ENCODE results near the gene ANAPC15. TPM values are rescaled to one million over a fixed set of nuclear protein-coding genes. Genes with fewer than 3 reads are reported as not detected.
"Not testable (repeated sequence)": the region's sequence is repeated elsewhere in the genome, so short reads cannot be mapped to it uniquely, and the experiment has no call there.

ANAPC15 gene
- total RNA-seq, 1 experiment from 2014 or later = 75.4 TPM

DNA sequence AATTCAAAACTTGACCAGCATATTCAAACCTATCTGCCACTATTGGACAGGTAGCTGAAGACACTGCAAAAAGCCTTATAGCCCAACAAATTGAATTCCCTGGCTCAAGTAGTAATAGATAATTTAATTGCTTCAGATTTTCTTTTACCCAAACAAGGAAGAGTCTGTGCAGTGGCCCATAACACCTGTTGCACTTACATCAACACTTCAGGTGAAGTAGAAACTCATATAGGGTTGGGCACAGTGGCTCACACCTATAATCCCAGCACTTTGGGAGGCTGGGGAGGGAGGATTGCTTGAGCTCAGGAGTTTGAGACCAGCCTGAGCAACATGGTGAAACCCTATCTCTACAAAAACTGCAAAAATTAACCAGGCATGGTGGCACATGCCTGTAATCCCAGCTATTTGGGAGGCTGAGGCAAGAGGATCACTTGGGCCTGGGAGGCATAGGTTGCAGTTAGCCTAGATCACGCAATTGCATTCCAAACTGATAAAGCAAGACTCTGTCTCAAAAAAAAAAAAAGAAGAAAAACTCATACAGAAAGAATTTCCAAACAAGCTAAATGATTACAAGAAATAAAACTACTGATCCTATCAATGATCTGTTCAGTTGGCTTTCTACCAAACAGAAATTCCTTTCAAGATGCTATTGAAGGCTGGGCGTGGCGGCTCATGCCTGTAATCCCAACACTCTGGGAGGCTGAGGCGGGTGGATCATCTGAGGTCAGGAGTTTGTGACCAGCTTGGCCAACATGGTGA lies 32.5 kb upstream of the ANAPC15 start:
- ATAC-seq = no peak
- Mint-ChIP-seq H3K27me3 (ENCODE audit: low read depth) (peaks cover 15% of the 10 kb centered on the region), H3K4me3 (no peak overlapping the region), H3K4me1 (no peaks in the 10 kb centered on the region), H3K36me3 (no peaks in the 10 kb centered on the region), H3K9me3 (no peaks in the 10 kb centered on the region), H3K27ac (no peak overlapping the region)
- TF ChIP-seq, protein P1, sequence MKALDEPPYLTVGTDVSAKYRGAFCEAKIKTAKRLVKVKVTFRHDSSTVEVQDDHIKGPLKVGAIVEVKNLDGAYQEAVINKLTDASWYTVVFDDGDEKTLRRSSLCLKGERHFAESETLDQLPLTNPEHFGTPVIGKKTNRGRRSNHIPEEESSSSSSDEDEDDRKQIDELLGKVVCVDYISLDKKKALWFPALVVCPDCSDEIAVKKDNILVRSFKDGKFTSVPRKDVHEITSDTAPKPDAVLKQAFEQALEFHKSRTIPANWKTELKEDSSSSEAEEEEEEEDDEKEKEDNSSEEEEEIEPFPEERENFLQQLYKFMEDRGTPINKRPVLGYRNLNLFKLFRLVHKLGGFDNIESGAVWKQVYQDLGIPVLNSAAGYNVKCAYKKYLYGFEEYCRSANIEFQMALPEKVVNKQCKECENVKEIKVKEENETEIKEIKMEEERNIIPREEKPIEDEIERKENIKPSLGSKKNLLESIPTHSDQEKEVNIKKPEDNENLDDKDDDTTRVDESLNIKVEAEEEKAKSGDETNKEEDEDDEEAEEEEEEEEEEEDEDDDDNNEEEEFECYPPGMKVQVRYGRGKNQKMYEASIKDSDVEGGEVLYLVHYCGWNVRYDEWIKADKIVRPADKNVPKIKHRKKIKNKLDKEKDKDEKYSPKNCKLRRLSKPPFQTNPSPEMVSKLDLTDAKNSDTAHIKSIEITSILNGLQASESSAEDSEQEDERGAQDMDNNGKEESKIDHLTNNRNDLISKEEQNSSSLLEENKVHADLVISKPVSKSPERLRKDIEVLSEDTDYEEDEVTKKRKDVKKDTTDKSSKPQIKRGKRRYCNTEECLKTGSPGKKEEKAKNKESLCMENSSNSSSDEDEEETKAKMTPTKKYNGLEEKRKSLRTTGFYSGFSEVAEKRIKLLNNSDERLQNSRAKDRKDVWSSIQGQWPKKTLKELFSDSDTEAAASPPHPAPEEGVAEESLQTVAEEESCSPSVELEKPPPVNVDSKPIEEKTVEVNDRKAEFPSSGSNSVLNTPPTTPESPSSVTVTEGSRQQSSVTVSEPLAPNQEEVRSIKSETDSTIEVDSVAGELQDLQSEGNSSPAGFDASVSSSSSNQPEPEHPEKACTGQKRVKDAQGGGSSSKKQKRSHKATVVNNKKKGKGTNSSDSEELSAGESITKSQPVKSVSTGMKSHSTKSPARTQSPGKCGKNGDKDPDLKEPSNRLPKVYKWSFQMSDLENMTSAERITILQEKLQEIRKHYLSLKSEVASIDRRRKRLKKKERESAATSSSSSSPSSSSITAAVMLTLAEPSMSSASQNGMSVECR (CRISPR knock-in tag; IDR thresholded peaks at IDR 0.05; ENCODE audit: borderline replicate concordance) = no peak
- TF ChIP-seq NR3C1 (CRISPR knock-in tag; conservative IDR thresholded peaks at IDR 0.05; ENCODE audit: low read depth) (no peak), ZNF423 (CRISPR knock-in tag; IDR thresholded peaks at IDR 0.05) (no peak), FOXK1 (CRISPR knock-in tag; IDR thresholded peaks at IDR 0.05) (no peak), CBFB (CRISPR knock-in tag; IDR thresholded peaks at IDR 0.05; ENCODE audit: low read depth) (no peak), ZNF671 (CRISPR knock-in tag; IDR thresholded peaks at IDR 0.05) (no peak), GABPB1 (CRISPR knock-in tag; IDR thresholded peaks at IDR 0.05) (no peak), IRF2 (CRISPR knock-in tag; IDR thresholded peaks at IDR 0.05; ENCODE audit: borderline replicate concordance, low read depth) (no peak), OVOL2 (CRISPR knock-in tag; IDR thresholded peaks at IDR 0.05; ENCODE audit: borderline replicate concordance) (no peak), NR1H2 (CRISPR knock-in tag; IDR thresholded peaks at IDR 0.05) (no peak), HMGA2 (CRISPR knock-in tag; IDR thresholded peaks at IDR 0.05) (no peak), NR2C2 (CRISPR knock-in tag; IDR thresholded peaks at IDR 0.05) (no peak), NFATC4 (CRISPR knock-in tag; IDR thresholded peaks at IDR 0.05) (no peak), ZNF232 (CRISPR knock-in tag; IDR thresholded peaks at IDR 0.05) (no peak)
- TF ChIP-seq, protein P2, sequence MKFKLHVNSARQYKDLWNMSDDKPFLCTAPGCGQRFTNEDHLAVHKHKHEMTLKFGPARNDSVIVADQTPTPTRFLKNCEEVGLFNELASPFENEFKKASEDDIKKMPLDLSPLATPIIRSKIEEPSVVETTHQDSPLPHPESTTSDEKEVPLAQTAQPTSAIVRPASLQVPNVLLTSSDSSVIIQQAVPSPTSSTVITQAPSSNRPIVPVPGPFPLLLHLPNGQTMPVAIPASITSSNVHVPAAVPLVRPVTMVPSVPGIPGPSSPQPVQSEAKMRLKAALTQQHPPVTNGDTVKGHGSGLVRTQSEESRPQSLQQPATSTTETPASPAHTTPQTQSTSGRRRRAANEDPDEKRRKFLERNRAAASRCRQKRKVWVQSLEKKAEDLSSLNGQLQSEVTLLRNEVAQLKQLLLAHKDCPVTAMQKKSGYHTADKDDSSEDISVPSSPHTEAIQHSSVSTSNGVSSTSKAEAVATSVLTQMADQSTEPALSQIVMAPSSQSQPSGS (CRISPR knock-in tag; IDR thresholded peaks at IDR 0.05; ENCODE audit: borderline replicate concordance, low read depth) = no peak
- TF ChIP-seq, protein P3, sequence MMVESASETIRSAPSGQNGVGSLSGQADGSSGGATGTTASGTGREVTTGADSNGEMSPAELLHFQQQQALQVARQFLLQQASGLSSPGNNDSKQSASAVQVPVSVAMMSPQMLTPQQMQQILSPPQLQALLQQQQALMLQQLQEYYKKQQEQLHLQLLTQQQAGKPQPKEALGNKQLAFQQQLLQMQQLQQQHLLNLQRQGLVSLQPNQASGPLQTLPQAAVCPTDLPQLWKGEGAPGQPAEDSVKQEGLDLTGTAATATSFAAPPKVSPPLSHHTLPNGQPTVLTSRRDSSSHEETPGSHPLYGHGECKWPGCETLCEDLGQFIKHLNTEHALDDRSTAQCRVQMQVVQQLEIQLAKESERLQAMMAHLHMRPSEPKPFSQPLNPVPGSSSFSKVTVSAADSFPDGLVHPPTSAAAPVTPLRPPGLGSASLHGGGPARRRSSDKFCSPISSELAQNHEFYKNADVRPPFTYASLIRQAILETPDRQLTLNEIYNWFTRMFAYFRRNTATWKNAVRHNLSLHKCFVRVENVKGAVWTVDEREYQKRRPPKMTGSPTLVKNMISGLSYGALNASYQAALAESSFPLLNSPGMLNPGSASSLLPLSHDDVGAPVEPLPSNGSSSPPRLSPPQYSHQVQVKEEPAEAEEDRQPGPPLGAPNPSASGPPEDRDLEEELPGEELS (CRISPR knock-in tag; IDR thresholded peaks at IDR 0.05) = no peak
- TF ChIP-seq, protein P4, sequence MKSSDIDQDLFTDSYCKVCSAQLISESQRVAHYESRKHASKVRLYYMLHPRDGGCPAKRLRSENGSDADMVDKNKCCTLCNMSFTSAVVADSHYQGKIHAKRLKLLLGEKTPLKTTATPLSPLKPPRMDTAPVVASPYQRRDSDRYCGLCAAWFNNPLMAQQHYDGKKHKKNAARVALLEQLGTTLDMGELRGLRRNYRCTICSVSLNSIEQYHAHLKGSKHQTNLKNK (CRISPR knock-in tag; IDR thresholded peaks at IDR 0.05) = no peak
- TF ChIP-seq, protein P5, sequence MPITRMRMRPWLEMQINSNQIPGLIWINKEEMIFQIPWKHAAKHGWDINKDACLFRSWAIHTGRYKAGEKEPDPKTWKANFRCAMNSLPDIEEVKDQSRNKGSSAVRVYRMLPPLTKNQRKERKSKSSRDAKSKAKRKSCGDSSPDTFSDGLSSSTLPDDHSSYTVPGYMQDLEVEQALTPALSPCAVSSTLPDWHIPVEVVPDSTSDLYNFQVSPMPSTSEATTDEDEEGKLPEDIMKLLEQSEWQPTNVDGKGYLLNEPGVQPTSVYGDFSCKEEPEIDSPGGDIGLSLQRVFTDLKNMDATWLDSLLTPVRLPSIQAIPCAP (CRISPR knock-in tag; IDR thresholded peaks at IDR 0.05) = no peak
- ChIA-PET POLR2A (interaction anchor here (0.6 kb wide), 1 partner anchor 34 kb away, joined by 3 read pairs; no protein-coding TSS in a partner anchor), CTCF (interaction anchor here (0.6 to 1.9 kb wide), 7 partner anchors 9 to 313 kb away, joined by 3 to 13 read pairs (median 4); no protein-coding TSS in a partner anchor)
- DNase-seq (ENCODE audit: low spot score) = no peak

DNA sequence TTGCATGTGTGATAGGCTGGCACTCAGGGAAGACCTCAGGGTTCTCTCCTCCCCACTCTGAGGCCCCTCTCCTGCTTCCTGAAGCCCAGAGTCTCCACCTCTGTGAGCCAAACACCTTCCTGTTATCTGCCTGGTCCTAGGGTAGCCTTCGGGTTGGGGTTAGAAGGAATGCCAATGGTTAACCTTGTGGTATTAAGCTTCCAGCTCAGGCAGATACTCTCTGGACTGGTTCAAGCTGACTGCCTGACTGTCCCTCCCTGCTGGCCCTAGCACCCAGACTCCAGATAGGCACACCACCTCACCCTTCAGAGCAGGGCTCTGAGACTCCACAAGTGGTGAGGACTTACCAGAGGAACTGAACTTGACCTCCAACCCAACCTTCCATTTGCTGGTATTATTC lies 30.0 kb upstream of the ANAPC15 start:
- DNase-seq (ENCODE audit: low spot score); H3K4me1 Mint-ChIP-seq; H3K4me3 Mint-ChIP-seq; H3K9me3 Mint-ChIP-seq; H3K27ac Mint-ChIP-seq; ATAC-seq; POLR2A ChIA-PET; H3K36me3 Mint-ChIP-seq: not testable (repeated sequence)
- peaks cover 27% of the 10 kb centered on the region for H3K27me3 Mint-ChIP-seq (ENCODE audit: low read depth)
- CTCF ChIA-PET = interaction anchor here (0.8 to 1.9 kb wide), 3 partner anchors 38 to 51 kb away, joined by 4 to 9 read pairs (median 7); no protein-coding TSS in a partner anchor

DNA sequence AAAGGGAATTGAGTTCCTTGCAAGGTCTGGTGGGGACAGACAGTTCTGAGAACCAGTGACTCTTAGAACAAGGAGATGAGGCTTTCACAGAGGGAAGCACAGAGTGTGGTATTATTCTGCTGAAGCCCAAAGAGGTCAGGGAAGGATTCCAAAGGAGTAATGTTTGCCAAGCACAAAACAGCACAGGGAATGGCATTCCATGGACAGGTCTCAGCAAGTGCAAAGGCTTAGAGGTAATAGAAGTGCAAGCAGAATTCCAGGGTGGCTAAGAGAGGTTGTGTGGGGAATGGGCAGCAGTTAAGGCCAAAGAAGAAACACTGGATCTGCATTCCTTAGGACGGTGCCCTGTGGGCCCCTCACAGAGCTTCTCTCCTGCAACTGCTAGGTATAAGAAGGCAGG lies 29.6 kb upstream of the ANAPC15 start:
- POLR2A ChIA-PET; H3K4me3 Mint-ChIP-seq; DNase-seq (ENCODE audit: low spot score); H3K36me3 Mint-ChIP-seq; H3K27ac Mint-ChIP-seq; H3K4me1 Mint-ChIP-seq; ATAC-seq; H3K9me3 Mint-ChIP-seq: not testable (repeated sequence)
- H3K27me3 Mint-ChIP-seq (ENCODE audit: low read depth) = peaks cover 27% of the 10 kb centered on the region
- CTCF ChIA-PET = interaction anchor here (0.8 kb wide), 1 partner anchor 39 kb away, joined by 4 read pairs; no protein-coding TSS in a partner anchor

All from WTC11 (cell line).